Endothelial cell of umbilical vein (primary cell): ENCODE measurements around the gene TTBK1. TPM values are rescaled to one million over a fixed set of nuclear protein-coding genes. Genes with fewer than 3 reads are reported as not detected.
"Not testable (repeated sequence)": the region's sequence is repeated elsewhere in the genome, so short reads cannot be mapped to it uniquely, and the experiment has no call there.

Source experiments
- BruUV-seq: library from RNA; stranded (reverse); fragments of 400-500 nt; replicated peaks from 2 replicates; lab custom pipeline; 2021; lab: Mats Ljungman, UMichigan
- CTCF ChIA-PET: fragments of 300-600, 350-600 bp; sonication (Branson Sonifier 250); formaldehyde crosslinking; loops from one replicate; lab custom pipeline; 2021; ENCODE audit warnings: antibody characterized with exemption, inconsistent platforms; lab: Charles Lee
- POLR2A ChIA-PET: fragments of 300-600, 350-600 bp; sonication (Branson Sonifier 250); formaldehyde crosslinking; loops from one replicate; lab custom pipeline; 2021; ENCODE audit warnings: antibody characterized with exemption, inconsistent platforms; lab: Charles Lee
- DNase-seq: peaks from one replicate; pipeline ENCODE4 v3.0.0-alpha.2; 2011; ENCODE audit warnings: low read depth, low spot score
- FAIRE-seq: peaks from 2 replicates; lab custom pipeline; 2011; peaks lifted over from hg19 to GRCh38; lab: Jason Lieb, UNC
- H2AFZ ChIP-seq: 2 replicates; pipeline ENCODE4 v1.6.0; 2012; ENCODE audit warnings: low read depth, low read length, control low read depth, inconsistent platforms
- H3K27ac ChIP-seq: 2 replicates; pipeline ENCODE4 v1.5.1; 2011; ENCODE audit warnings: low read depth, mild to moderate bottlenecking, control low read depth, low read length, moderate library complexity; ENCODE audit not compliant: insufficient read depth
- H3K27me3 ChIP-seq, 2 experiments: 2 replicates each; pipeline versions ENCODE4 v1.6.0 to v1.6.1; 2011; ENCODE audit warnings: low read length in 2 of 2, mixed read lengths in 1 of 2; ENCODE audit not compliant: control insufficient read depth in 2 of 2, insufficient read depth in 2 of 2
- H3K36me3 ChIP-seq, 2 experiments: 2 replicates in 1 of 2; 3 replicates in 1 of 2; pipeline ENCODE4 v1.5.1; 2011; ENCODE audit warnings: low read length in 2 of 2, mild to moderate bottlenecking in 1 of 2, moderate library complexity in 1 of 2; ENCODE audit not compliant: control insufficient read depth in 2 of 2, insufficient read depth in 2 of 2; ENCODE audit errors: extremely low read depth in 1 of 2
- H3K4me1 ChIP-seq: 3 replicates; pipeline ENCODE4 v1.5.1; 2011; ENCODE audit warnings: mild to moderate bottlenecking, low read length; ENCODE audit not compliant: control insufficient read depth, insufficient read depth; ENCODE audit errors: extremely low read depth
- H3K4me2 ChIP-seq: 2 replicates; pipeline ENCODE4 v1.6.1; 2011; ENCODE audit warnings: low read length, control low read depth, mixed read lengths; ENCODE audit not compliant: insufficient read depth
- H3K4me3 ChIP-seq, 3 experiments: fragments of 200-600 bp in 1 of 3; sonication (generic), shearing (Covaris generic) in 1 of 3; replicated peaks in 1 of 3; 2 replicates each; pipeline ENCODE4 v1.5.1; 2011 to 2016; ENCODE audit warnings: control low read depth in 3 of 3, low read length in 3 of 3, mild to moderate bottlenecking in 2 of 3, inconsistent platforms in 1 of 3, low read depth in 1 of 3, moderate library complexity in 1 of 3; ENCODE audit not compliant: insufficient read depth in 1 of 3
- H3K79me2 ChIP-seq: 2 replicates; pipeline ENCODE4 v1.6.0; 2012; ENCODE audit warnings: low read length, inconsistent platforms; ENCODE audit not compliant: control insufficient read depth, insufficient read depth
- H3K9ac ChIP-seq: replicated peaks from 2 replicates; pipeline ENCODE3; 2011; ENCODE audit warnings: low read length, control low read depth; ENCODE audit not compliant: insufficient read depth; ENCODE audit errors: extremely low read depth
- H3K9me1 ChIP-seq: replicated peaks from 3 replicates; pipeline ENCODE4 v1.6.0; 2011; ENCODE audit warnings: mild to moderate bottlenecking, low read length; ENCODE audit not compliant: control insufficient read depth, insufficient read depth; ENCODE audit errors: extremely low read depth
- H3K9me3 ChIP-seq: replicated peaks from 2 replicates; pipeline ENCODE4 v1.5.1; 2012; ENCODE audit warnings: low read length, inconsistent platforms; ENCODE audit not compliant: control insufficient read depth, insufficient read depth
- H4K20me1 ChIP-seq: replicated peaks from 2 replicates; pipeline ENCODE3; 2011; ENCODE audit warnings: mild to moderate bottlenecking, low read length; ENCODE audit not compliant: control insufficient read depth, insufficient read depth; ENCODE audit errors: extremely low read depth
- EZH2 ChIP-seq: IDR thresholded peaks from 2 replicates; pipeline ENCODE4 v1.6.1; 2012; ENCODE audit warnings: borderline replicate concordance, low read depth, mild to moderate bottlenecking, moderate library complexity, low read length, inconsistent platforms; ENCODE audit not compliant: severe bottlenecking
- FOS ChIP-seq: IDR thresholded peaks from 2 replicates; pipeline ENCODE4 v1.6.1; 2011; ENCODE audit warnings: mild to moderate bottlenecking, low read length, moderate library complexity, borderline replicate concordance; ENCODE audit not compliant: insufficient read depth
- GATA2 ChIP-seq: IDR thresholded peaks from 2 replicates; pipeline ENCODE4 v1.7.0; 2011; ENCODE audit warnings: low read depth, mild to moderate bottlenecking, moderate library complexity, mixed read lengths, low read length; ENCODE audit not compliant: insufficient read length, insufficient read depth
- JUN ChIP-seq: IDR thresholded peaks from 2 replicates; pipeline ENCODE4 v1.6.1; 2011; ENCODE audit warnings: borderline replicate concordance, low read depth; ENCODE audit not compliant: insufficient read length, insufficient read depth
- MAX ChIP-seq: IDR thresholded peaks from 2 replicates; pipeline ENCODE4 v1.6.1; 2011; ENCODE audit not compliant: insufficient read depth, insufficient read length
- MYC ChIP-seq: IDR thresholded peaks from one replicate; pipeline ENCODE4 v1.6.1; 2011; ENCODE audit warnings: mild to moderate bottlenecking, low read depth, low read length
- POLR2A ChIP-seq: IDR thresholded peaks from 2 replicates; pipeline ENCODE4 v1.6.1; 2012; ENCODE audit warnings: low read depth, mild to moderate bottlenecking, control low read depth, low read length
- POLR2AphosphoS5 ChIP-seq: IDR thresholded peaks from 2 replicates; pipeline ENCODE4 v1.6.1; 2012; ENCODE audit warnings: low read depth, mild to moderate bottlenecking, control low read depth, low read length, moderate library complexity; ENCODE audit not compliant: insufficient read depth
- dilution Hi-C: fragments of 300-500 bp; cut with MboI; formaldehyde crosslinking; loops from one replicate; pipeline ENCODE4 v1.15.0; 2019; ENCODE audit warnings: low sequenced_read_pairs; ENCODE audit not compliant: extremely low pct_ligation_motif_present
- intact Hi-C: fragments of 100-400 bp; cut with micrococcal nuclease; formaldehyde crosslinking; loops from one replicate; pipeline ENCODE4 v1.10.0; 2022
- polyA plus RNA-seq, 4 experiments: library from polyadenylated mRNA; depleted of rRNA in 3 of 4; stranded (reverse) in 3 of 4; unstranded in 1 of 4; fragments of >200 nt; gene quantifications; 2 replicates each; pipeline versions ENCODE4 v1.2.1 to v1.2.3, GENCODE V29; 2011 to 2012; ENCODE audit warnings: missing spikeins in 1 of 4
- total RNA-seq: library from RNA; stranded (reverse); gene quantifications from 2 replicates; pipeline ENCODE4 v1.2.3, GENCODE V29; 2021
- TF ChIP-seq, protein P1 (sequence below), 2 donors: IDR thresholded peaks; 1 replicate in 1 of 2; 2 replicates in 1 of 2; pipeline ENCODE4 v1.5.1; 2011; ENCODE audit warnings: low read length in 2 of 2, mild to moderate bottlenecking in 2 of 2, moderate library complexity in 2 of 2, control low read depth in 1 of 2, inconsistent platforms in 1 of 2, low read depth in 1 of 2; ENCODE audit not compliant: insufficient read depth in 1 of 2; ENCODE audit errors: extremely low read depth in 1 of 2

Gene TTBK1
- total and polyA plus RNA-seq, 2 donors (not counting 3 experiments of a cell fraction or from before 2014, with no cell fraction given): 0.06 TPM; not detected in 1

- peaks cover 0 to 8% of the 10 kb centered on the region in 2 experiments for H3K27me3 ChIP-seq
- ChIA-PET POLR2A (no interaction called here), CTCF (no interaction called here)
- no peak overlapping the region for H3K27ac ChIP-seq
- H3K4me3 ChIP-seq: no peak overlapping the region
- no TSS peak for BruUV-seq
- no peaks in the 10 kb centered on the region for H3K36me3 ChIP-seq
- no peaks in the 10 kb centered on the region for H3K4me1 ChIP-seq
- no peak overlapping the region for H2AFZ ChIP-seq
- no peaks in the 10 kb centered on the region for H3K9me1 ChIP-seq
- no peak for FAIRE-seq
- dilution Hi-C loops: no loop called here
- no peaks in the 10 kb centered on the region for H3K9me3 ChIP-seq
- intact Hi-C loops: no loop called here
- H4K20me1 ChIP-seq: no peaks in the 10 kb centered on the region
- no peak overlapping the region for H3K9ac ChIP-seq
- no peak overlapping the region for H3K4me2 ChIP-seq
- DNase-seq: no peak
- no peak for TF ChIP-seq FOS
- no peak for TF ChIP-seq MYC
- TF ChIP-seq, protein P1, sequence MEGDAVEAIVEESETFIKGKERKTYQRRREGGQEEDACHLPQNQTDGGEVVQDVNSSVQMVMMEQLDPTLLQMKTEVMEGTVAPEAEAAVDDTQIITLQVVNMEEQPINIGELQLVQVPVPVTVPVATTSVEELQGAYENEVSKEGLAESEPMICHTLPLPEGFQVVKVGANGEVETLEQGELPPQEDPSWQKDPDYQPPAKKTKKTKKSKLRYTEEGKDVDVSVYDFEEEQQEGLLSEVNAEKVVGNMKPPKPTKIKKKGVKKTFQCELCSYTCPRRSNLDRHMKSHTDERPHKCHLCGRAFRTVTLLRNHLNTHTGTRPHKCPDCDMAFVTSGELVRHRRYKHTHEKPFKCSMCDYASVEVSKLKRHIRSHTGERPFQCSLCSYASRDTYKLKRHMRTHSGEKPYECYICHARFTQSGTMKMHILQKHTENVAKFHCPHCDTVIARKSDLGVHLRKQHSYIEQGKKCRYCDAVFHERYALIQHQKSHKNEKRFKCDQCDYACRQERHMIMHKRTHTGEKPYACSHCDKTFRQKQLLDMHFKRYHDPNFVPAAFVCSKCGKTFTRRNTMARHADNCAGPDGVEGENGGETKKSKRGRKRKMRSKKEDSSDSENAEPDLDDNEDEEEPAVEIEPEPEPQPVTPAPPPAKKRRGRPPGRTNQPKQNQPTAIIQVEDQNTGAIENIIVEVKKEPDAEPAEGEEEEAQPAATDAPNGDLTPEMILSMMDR (IDR thresholded peaks at IDR 0.05; ENCODE audit: extremely low read depth in 1 of 2, insufficient read depth in 1 of 2, low read depth in 1 of 2, low read length in 2 of 2): no peak
- no peak for TF ChIP-seq POLR2AphosphoS5
- TF ChIP-seq MAX: no peak
- TF ChIP-seq EZH2: no peak
- TF ChIP-seq GATA2: no peak
- no peak for TF ChIP-seq JUN
- no peak for TF ChIP-seq POLR2A
- no peaks in the 10 kb centered on the region for H3K79me2 ChIP-seq
These were observed 58.8 kb downstream of the TTBK1 start for GRCh38 chr6:43302126-43302525.

DNA sequence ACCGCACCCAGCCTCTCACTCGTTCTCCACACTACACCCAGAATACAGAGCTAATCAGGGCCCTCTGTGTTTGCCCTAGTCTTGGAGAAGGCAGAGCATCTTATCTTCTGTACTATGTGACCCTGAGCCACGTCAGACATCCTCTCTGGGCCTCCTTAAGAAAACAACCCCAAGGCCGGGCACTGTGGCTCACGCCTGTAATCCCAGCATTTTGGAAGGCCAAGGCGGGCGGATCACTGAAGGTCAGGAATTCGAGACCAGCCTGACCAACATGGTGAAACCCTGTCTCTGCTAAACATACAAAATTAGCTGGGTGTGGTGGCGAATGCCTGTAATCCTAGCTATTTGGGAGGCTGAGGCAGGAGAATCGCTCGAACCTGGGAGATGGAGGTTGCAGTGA is 59.7 kb downstream of the TTBK1 start:
- FAIRE-seq, CTCF ChIA-PET: not testable (repeated sequence)

More for the DNA sequence above, 59.7 kb downstream of the TTBK1 start:
- BruUV-seq, H4K20me1 ChIP-seq, H3K27me3 ChIP-seq, intact Hi-C loops, H3K4me2 ChIP-seq, POLR2A ChIA-PET, H3K9ac ChIP-seq, dilution Hi-C loops, H3K27ac ChIP-seq, H3K4me3 ChIP-seq, H3K9me3 ChIP-seq, H2AFZ ChIP-seq, H3K36me3 ChIP-seq, H3K4me1 ChIP-seq, H3K79me2 ChIP-seq, DNase-seq, H3K9me1 ChIP-seq: not testable (repeated sequence)
